SJCRH30 (cell line): ENCODE measurements around the gene LGALS7B. TPM values are rescaled to one million over a fixed set of nuclear protein-coding genes. Genes with fewer than 3 reads are reported as not detected.
A peak's percentile ranks its signal among the peaks of the same experiment; 100 is the strongest.
"Not testable (repeated sequence)": the region's sequence is repeated elsewhere in the genome, so short reads cannot be mapped to it uniquely, and the experiment has no call there.

ENCODE experiments used
- DNase-seq, 2 experiments: peaks; one replicate each; pipeline ENCODE4 v3.0.0-alpha.2; 2015 to 2020
- H3K27ac ChIP-seq: fragments of 250-450 bp; sonication (Bioruptor Pico); 2 replicates; pipeline ENCODE4 v1.5.1; 2020; ENCODE audit warnings: mild to moderate bottlenecking, moderate library complexity
- H3K27me3 ChIP-seq: fragments of 250-450 bp; sonication (Bioruptor Pico); 2 replicates; pipeline ENCODE4 v1.5.1; 2020; ENCODE audit warnings: mild to moderate bottlenecking, moderate library complexity
- H3K36me3 ChIP-seq: fragments of 250-450 bp; sonication (Bioruptor Pico); 2 replicates; pipeline ENCODE4 v1.5.1; 2020; ENCODE audit warnings: mild to moderate bottlenecking, moderate library complexity
- H3K4me1 ChIP-seq: fragments of 250-450 bp; sonication (Bioruptor Pico); 2 replicates; pipeline ENCODE4 v1.5.1; 2020; ENCODE audit warnings: mild to moderate bottlenecking, moderate library complexity
- H3K4me3 ChIP-seq: fragments of 250-450 bp; sonication (Bioruptor Pico); 2 replicates; pipeline ENCODE4 v1.5.1; 2020; ENCODE audit warnings: mild to moderate bottlenecking, moderate library complexity
- H3K9me3 ChIP-seq: fragments of 250-450 bp; sonication (Bioruptor Pico); replicated peaks from 2 replicates; pipeline ENCODE4 v1.5.1; 2020; ENCODE audit warnings: mild to moderate bottlenecking, moderate library complexity
- total RNA-seq: library from RNA; depleted of rRNA; stranded (reverse); fragments of >200 nt; shearing (Covaris generic); gene quantifications from 2 replicates; pipeline ENCODE4 v1.2.3, GENCODE V29; 2014

LGALS7B gene
- total RNA-seq, 1 experiment from 2014 or later: not detected

DNA sequence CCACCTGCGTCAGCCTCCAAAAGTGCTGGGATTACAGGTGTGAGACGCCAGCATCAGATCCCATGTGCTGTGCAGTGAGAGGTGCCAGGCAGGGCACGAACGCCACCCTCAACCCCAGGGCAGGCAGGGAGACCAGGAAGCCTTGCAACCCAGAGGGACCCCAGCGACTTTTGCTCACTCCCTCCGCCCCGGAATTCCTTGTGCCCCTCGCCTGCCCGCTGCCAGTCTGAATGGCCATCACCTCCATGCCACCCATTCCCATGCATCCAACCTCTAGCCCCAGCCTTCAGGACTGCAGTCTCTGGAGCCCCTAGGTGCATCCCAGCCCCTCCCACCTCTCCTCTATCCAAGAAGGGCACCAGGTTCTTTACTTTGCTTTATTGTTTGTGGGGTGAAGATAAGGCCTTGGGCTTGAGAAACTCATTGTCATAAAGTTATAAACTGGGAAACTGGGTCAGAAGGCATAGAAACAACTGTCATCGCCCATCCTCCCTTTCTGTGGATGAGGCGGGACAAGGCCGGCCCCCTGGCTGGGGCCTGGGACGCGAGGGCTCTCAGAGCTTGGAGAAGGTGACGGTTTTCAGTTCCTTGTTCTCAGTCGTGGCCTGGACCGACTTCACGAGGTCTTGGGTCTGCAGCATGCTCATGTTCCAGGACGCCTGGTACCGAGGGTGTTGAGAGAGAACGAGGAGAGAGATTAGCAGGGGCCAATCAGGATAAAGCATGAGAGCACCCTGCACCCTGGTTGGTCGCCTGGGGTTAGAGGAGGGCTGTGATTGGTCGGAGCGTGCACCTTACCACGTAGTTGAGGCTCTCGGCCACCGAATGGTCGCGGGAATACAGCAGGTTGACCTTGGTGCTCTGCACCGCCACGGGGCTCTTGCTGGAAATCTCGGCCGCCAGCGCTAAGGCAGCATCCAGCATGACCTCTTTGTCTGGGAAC lies 26.3 kb downstream of the LGALS7B start:
- Histone ChIP-seq H3K4me1 (no peaks in the 10 kb centered on the region), H3K27ac (no peak overlapping the region), H3K4me3 (no peak overlapping the region), H3K27me3 (no peaks in the 10 kb centered on the region), H3K36me3 (peaks cover 13% of the 10 kb centered on the region; the same call in 1 of the 2 replicates), H3K9me3 (no peaks in the 10 kb centered on the region)
- DNase-seq: no peak

DNA sequence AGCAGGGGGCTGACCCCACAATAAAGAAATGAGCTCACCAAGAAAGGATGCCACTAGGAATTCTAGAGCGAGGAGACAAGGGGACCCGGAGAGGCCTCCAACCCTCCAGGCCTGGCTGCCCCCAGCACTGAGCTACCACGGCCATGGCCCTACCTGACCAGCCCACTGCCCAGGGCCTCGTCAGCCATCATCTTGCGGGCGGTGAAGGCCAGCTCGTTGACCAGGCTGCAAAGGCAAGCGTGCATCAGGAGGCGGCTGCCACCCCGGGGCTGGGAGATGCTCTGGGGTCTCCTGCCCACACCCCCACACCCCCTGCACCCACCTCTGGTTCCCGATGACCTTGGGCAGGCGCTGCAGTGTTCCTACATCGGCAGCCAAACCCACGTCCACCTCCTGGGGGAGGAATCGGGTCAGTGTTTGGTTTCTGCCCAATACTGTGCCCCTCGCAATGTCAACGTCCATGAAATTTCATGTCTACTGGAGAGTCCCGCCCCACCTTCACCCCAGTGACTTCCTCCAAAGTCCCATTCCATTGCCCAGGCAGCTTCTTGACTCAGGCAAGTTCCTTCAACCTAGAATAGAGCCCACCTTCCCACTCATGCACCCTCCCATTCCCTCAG lies 27.2 kb downstream of the LGALS7B start:
- DNase-seq: no peak
- no peaks in the 10 kb centered on the region for H3K4me1 ChIP-seq
- H3K9me3 ChIP-seq: peaks cover 1% of the 10 kb centered on the region
- peaks cover 13% of the 10 kb centered on the region; the same call in 1 of the 2 replicates for H3K36me3 ChIP-seq
- no peak overlapping the region for H3K4me3 ChIP-seq
- H3K27ac ChIP-seq: no peak overlapping the region
- H3K27me3 ChIP-seq: no peaks in the 10 kb centered on the region

DNA sequence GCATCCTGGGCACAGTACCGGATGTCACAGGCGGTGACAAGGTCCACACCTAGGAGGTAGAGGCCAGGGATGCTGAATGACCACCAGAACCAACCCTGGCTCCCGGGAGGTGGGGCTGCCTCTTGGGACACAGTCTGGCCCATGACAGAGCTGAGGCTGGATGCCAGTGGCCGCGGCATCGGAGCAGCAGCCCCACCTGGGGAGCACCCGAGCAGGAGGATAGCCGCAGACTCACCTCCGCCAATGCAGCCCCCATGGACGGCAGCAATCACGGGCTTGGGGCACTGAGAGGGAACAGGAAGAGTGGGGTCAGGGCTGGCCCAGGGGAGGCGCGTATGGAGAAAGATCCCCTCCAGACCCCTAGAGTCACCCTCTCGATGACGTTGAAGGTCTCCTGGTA lies 28.1 kb downstream of the LGALS7B start:
- no peak overlapping the region for H3K4me3 ChIP-seq
- no peak overlapping the region for H3K27ac ChIP-seq
- no peak for DNase-seq
- H3K27me3 ChIP-seq: no peaks in the 10 kb centered on the region
- peaks cover 8% of the 10 kb centered on the region for H3K9me3 ChIP-seq
- H3K36me3 ChIP-seq: peaks cover 13% of the 10 kb centered on the region; the same call in 1 of the 2 replicates
- no peaks in the 10 kb centered on the region for H3K4me1 ChIP-seq

DNA sequence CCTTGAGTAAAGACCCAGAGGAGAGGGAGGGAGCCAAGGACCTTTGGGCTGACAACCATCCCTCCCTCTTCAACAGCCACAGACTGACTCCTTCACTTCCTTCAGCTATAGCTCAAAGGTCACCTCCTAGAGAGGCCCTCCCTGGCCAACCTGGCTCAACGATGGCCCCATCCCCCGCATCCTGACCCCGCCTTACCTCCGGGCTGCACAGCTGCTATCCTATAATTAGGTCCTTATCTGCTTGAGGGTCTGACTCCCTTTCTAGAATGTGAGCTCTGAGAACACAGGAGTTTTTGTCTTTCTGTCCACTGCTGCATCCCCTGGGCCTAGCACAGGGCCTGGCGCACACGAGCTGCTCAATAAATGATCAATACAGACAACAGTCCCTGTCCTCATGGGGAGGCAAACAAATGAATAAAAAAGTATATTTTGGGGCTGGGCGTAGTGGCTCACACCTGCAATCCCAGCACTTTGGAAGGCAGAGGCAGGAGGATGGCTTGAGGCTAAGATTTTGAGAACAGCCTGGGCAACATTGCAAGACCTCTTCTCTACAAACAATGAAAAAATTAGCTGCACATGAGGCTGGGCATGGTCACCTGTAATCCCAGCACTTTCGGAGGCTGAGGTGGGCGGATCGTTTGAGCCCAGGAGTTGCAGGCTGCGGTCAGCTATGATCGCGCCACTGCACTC lies 30.4 kb downstream of the LGALS7B start:
- DNase-seq: peak in 1 of 2 experiments; percentile 42
- Histone ChIP-seq H3K4me3 (no peak overlapping the region), H3K36me3 (peaks cover 20% of the 10 kb centered on the region; the same call in 1 of the 2 replicates), H3K9me3 (peaks cover 8% of the 10 kb centered on the region), H3K27ac (no peak overlapping the region), H3K27me3 (no peaks in the 10 kb centered on the region), H3K4me1 (no peaks in the 10 kb centered on the region)

DNA sequence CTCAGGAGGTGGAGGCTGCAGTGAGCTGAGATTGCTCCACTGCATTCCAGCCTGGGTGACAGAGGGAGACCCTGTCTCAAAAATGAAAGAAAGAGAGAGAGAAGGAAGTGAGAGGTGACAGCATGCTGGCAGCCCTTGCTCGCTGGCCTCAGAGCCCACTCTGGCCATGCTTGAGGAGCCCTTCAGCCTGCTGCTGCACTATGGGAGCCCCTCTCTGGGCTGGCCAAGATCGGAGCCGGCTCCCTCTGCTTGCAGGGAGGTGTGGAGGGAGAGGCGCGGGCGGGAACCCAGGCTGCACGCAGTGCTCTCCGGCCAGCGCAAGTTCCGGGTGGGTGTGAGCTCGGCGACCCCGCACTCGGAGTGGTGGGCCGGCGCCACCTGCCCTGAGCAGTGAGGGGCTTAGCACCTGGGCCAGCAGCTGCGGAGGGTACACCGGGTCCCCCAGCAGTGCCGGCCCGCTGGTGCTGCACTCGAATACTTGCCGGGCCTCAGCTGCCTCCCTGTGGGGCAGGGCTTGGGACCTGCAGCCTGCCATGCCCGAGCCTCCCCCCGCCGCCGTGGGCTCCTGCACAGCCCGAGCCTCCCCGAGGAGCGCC lies 32.3 kb downstream of the LGALS7B start:
- H3K4me1 ChIP-seq, H3K9me3 ChIP-seq, H3K27me3 ChIP-seq, H3K4me3 ChIP-seq, H3K27ac ChIP-seq, DNase-seq: not testable (repeated sequence)
- H3K36me3 ChIP-seq: peaks cover 14% of the 10 kb centered on the region; the same call in 1 of the 2 replicates

DNA sequence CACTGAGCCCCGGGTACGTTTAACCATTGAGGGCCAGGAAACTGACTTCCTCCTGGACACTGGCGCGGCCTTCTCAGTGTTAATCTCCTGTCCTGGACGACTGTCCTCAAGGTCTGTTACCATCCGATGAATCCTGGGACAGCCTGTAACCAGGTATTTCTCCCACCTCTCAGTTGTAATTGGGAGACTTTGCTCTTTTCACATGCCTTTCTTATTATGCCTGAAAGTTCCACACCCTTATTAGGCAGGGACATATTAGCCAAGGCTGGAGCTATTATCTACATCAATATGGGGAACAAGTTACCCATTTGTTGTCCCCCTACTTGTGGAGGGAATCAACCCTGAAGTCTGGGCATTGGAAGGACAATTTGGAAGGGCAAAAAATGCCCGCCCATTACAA lies 36.9 kb downstream of the LGALS7B start:
- not testable (repeated sequence) for DNase-seq, H3K27me3 ChIP-seq, H3K27ac ChIP-seq, H3K4me1 ChIP-seq, H3K9me3 ChIP-seq, H3K4me3 ChIP-seq
- H3K36me3 ChIP-seq: peaks cover 20% of the 10 kb centered on the region

DNA sequence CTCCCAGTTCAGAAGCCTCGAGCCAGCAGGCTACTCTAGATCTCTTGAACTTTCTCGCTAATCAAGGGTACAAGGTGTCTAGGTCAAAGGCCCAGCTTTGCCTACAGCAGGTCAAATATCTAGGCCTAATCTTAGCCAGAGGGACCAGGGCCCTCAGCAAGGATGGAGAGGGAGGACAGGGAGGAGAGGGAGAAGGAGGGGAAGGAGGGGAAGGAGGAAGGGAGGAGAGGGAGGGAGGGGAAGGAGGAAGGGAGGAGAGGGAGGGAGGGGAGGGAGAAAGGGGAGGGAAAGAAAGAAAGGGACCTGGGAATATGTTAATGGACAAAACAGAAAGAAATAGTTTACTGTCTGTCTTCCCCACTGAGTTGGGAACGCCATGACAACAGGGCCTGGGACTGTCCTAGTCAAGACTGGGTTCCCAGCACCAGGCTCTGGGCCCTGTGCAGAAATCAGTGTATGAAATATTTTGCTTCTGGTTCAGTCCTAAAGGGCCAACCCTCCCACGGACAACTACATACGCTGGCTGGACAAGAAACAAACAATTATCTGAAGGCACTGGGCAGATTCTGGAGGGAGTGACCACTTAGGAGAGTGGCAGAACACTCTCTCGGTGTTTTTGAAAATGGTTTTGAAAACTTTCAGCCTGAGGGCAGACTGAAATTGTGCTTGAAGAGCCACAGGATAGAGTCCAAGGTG lies 38.0 kb downstream of the LGALS7B start:
- H3K36me3 ChIP-seq: peaks cover 20% of the 10 kb centered on the region
- no peak for DNase-seq
- no peaks in the 10 kb centered on the region for H3K4me1 ChIP-seq
- H3K9me3 ChIP-seq: no peaks in the 10 kb centered on the region
- H3K4me3 ChIP-seq: no peak overlapping the region
- no peak overlapping the region for H3K27ac ChIP-seq
- H3K27me3 ChIP-seq: no peaks in the 10 kb centered on the region

DNA sequence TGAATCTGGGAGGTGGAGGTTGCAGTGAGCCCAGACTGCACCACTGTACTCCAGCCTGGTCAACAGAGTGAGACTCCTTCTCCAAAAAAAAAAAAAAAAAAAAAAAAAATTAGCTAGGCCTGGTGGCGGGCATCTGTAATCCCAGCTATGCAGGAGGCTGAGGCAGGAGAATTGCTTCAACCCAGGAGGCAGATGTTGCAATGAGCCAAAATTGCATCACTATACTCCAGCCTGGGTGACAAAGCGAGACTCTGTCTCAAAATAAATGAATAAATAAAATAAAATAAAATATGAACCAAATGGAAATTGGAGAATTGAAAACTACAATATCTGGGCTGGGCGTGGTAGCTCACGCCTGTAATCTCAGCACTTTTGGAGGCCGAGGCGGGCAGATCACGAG lies 40.2 kb downstream of the LGALS7B start:
- not testable (repeated sequence) for H3K4me3 ChIP-seq, H3K27me3 ChIP-seq, DNase-seq

DNA sequence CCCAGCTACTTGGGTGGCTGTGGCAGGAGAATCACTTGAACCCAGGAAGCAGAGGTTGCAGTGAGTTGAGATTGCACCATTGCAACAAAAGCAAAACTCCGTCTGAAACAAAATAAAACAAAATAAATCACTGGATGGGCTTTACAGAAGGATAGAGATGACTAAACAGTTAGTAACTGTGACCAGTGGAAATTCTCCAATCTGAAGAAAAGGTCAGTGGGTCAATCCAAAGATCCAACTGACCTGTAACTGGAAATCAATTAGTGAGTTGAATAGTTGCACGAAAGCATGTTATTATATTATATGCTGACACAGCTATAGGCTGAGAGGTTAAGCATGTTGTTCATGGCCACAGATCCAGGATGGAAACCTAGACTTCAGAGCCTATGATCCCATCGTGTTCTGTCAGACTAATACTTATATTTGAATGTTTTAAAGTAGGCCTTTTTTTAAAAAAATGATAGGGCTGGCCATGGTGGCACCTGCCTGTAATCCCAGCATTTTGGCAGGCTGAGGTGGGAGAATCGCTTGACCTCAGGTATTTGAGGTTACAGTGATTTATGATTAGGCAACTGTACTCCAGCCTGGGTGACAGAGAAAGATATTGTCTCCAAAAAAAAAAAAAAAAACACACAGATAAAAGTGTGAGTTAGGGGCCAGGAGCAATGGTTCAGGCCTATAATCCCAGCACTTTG lies 41.2 kb downstream of the LGALS7B start:
- Histone ChIP-seq H3K27ac (no peak overlapping the region), H3K4me3 (no peak overlapping the region), H3K4me1 (peaks cover 10% of the 10 kb centered on the region), H3K36me3 (peaks cover 14% of the 10 kb centered on the region), H3K9me3 (no peaks in the 10 kb centered on the region), H3K27me3 (no peaks in the 10 kb centered on the region)
- no peak for DNase-seq

More for the DNA sequence above, 40.2 kb downstream of the LGALS7B start:
- H3K4me1 ChIP-seq, H3K9me3 ChIP-seq, H3K27ac ChIP-seq: not testable (repeated sequence)
- H3K36me3 ChIP-seq: peaks cover 14% of the 10 kb centered on the region

DNA sequence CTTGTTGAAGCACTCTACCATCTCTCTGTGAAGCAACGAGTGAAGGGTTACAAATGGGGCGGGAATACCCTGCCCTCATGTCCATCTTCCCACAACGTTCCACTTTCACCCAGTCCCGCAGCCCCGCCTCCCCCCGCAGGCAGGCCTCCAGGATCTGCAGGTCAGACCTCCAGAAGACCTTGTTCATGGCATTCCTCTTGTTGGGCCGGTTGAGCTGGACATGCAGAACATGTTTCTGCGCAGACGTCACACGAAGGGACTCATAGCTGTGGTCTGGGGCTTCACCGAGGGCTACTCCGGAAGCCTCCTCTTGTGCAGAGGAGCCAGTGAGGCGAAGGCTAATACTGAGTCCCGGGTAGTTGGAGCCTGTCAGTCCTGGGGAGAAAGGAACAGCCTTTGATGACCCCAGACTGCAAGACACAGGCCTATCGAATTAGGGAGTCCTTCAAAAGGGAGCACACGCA lies 42.2 kb downstream of the LGALS7B start:
- DNase-seq: peak; percentile 69
- peak overlapping the region; percentile 68 for H3K4me3 ChIP-seq
- peaks cover 24% of the 10 kb centered on the region for H3K36me3 ChIP-seq
- H3K4me1 ChIP-seq: peaks cover 10% of the 10 kb centered on the region
- no peaks in the 10 kb centered on the region for H3K9me3 ChIP-seq
- no peaks in the 10 kb centered on the region for H3K27me3 ChIP-seq
- H3K27ac ChIP-seq: peak overlapping the region; percentile 74

DNA sequence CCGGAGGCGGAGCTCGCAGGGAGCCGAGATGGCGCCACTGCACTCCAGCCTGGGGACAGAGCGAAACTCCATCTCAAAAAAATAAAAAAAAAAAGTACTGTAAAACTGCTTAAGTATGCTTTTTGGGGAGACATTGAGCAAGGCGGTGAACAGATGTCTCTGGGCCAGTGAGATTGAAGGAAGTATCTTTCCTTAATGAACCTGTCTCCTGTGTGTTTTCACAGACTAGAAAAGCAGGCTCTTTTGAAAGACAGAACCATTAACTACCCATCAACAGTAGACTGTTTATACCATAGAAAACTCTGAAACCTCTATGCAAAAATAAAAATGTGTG lies 44.1 kb downstream of the LGALS7B start:
- Histone ChIP-seq H3K27me3 (no peaks in the 10 kb centered on the region), H3K4me1 (peaks cover 10% of the 10 kb centered on the region), H3K9me3 (no peaks in the 10 kb centered on the region), H3K36me3 (peaks cover 39% of the 10 kb centered on the region), H3K4me3 (no peak overlapping the region), H3K27ac (no peak overlapping the region)
- DNase-seq: peak in 1 of 2 experiments; percentile 22

DNA sequence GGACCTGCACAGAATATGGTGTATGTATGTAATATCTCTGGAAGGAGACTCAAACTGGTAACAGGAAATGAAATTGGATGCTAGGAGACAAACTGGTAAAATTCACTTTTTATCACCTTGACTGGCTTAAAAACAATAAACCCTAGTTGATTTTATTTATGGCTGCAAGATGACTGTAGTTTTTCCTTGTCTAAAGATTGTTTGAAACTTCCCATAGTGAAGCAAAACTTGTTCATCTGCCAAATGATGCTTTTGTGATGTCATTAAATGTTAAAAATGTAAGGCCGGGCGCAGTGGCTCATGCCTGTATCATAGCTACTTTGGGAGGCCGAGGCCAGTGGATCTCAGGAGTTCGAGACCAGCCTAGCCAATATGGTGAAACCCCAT lies 45.1 kb downstream of the LGALS7B start:
- Histone ChIP-seq H3K9me3 (no peaks in the 10 kb centered on the region), H3K36me3 (peaks cover 41% of the 10 kb centered on the region), H3K27ac (no peak overlapping the region), H3K4me3 (no peak overlapping the region), H3K27me3 (no peaks in the 10 kb centered on the region), H3K4me1 (peaks cover 10% of the 10 kb centered on the region)
- no peak for DNase-seq

DNA sequence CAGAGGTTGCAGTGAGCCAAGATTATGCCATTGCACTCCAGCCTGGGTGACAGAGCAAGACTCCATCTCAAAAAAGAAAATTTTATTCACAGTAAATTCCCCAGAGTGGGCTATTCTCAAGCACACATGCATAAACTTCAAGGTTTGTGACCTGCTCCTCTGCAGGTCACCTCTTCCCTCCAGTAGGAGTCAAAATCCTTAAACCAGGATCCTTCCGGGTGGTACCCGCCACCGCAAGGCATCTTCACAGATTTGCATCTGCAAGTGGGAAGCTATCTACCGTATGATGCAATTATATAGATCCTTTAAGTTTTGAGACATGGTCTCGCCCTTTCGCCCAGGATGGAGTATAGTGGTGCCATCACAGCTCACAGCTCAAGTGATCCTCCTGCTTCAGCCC lies 45.6 kb downstream of the LGALS7B start:
- H3K36me3 ChIP-seq: peaks cover 46% of the 10 kb centered on the region
- H3K27ac ChIP-seq: no peak overlapping the region
- peaks cover 10% of the 10 kb centered on the region for H3K4me1 ChIP-seq
- no peak for DNase-seq
- H3K27me3 ChIP-seq: no peaks in the 10 kb centered on the region
- no peak overlapping the region for H3K4me3 ChIP-seq
- no peaks in the 10 kb centered on the region for H3K9me3 ChIP-seq
